Loucy (cell line): ENCODE data around the gene DNAJC2.
A peak's percentile ranks its signal among the peaks of the same experiment; 100 is the strongest.

Experiments used
- H2AFZ ChIP-seq: fragments of 200-600 bp; sonication (generic); 2 replicates; pipeline ENCODE4 v1.6.0; 2016; ENCODE audit warnings: antibody characterized with exemption, mild to moderate bottlenecking, low read length, moderate library complexity
- H3F3A ChIP-seq: fragments of 200-600 bp; 2 replicates; pipeline ENCODE4 v1.6.0; 2016; ENCODE audit warnings: antibody characterized with exemption, low read depth, mild to moderate bottlenecking
- H3K27me3 ChIP-seq: fragments of 200-600 bp; sonication (generic); 2 replicates; pipeline ENCODE4 v1.6.1; 2014; ENCODE audit warnings: low read length, mild to moderate bottlenecking; ENCODE audit not compliant: insufficient read depth, poor library complexity, severe bottlenecking
- H3K36me3 ChIP-seq: fragments of 200-600 bp; sonication (generic); 2 replicates; pipeline ENCODE4 v1.6.1; 2016; ENCODE audit warnings: low read length; ENCODE audit not compliant: insufficient read depth
- H3K4me1 ChIP-seq: fragments of 200-600 bp; sonication (generic); 2 replicates; pipeline ENCODE4 v1.5.1; 2014; ENCODE audit warnings: low read length, mild to moderate bottlenecking; ENCODE audit not compliant: insufficient read depth, poor library complexity, severe bottlenecking
- H3K4me2 ChIP-seq: fragments of 200-600 bp; sonication (generic); 2 replicates; pipeline ENCODE4 v1.6.0; 2014; ENCODE audit warnings: antibody characterized with exemption, low read length, low read depth, mild to moderate bottlenecking; ENCODE audit not compliant: poor library complexity, severe bottlenecking
- H3K4me3 ChIP-seq: fragments of 200-600 bp; sonication (generic); 2 replicates; pipeline ENCODE4 v1.5.1; 2014; ENCODE audit warnings: low read length, mild to moderate bottlenecking, mixed read lengths; ENCODE audit not compliant: poor library complexity, severe bottlenecking
- H3K79me2 ChIP-seq: fragments of 200-600 bp; sonication (generic); 2 replicates; pipeline ENCODE4 v1.6.1; 2014; ENCODE audit warnings: low read length; ENCODE audit not compliant: insufficient read depth
- H3K9ac ChIP-seq: fragments of 200-600 bp; sonication (generic); 2 replicates; pipeline ENCODE4 v1.6.0; 2014; ENCODE audit warnings: mild to moderate bottlenecking, low read depth, low read length, moderate library complexity; ENCODE audit not compliant: poor library complexity, severe bottlenecking
- H3K9me2 ChIP-seq: fragments of 200-600 bp; sonication (generic); replicated peaks from 2 replicates; pipeline ENCODE4 v1.6.1; 2016; ENCODE audit warnings: low read depth, low read length, mixed read lengths
- H3K9me3 ChIP-seq: fragments of 200-600 bp; sonication (generic); 2 replicates; pipeline ENCODE4 v1.6.1; 2014; ENCODE audit warnings: mild to moderate bottlenecking, antibody characterized with exemption, low read length, low read depth; ENCODE audit not compliant: insufficient read depth
- H4K20me1 ChIP-seq: fragments of 200-600 bp; sonication (generic); 2 replicates; pipeline ENCODE4 v1.6.0; 2014; ENCODE audit warnings: antibody characterized with exemption, low read length, mild to moderate bottlenecking; ENCODE audit not compliant: insufficient read depth, poor library complexity, severe bottlenecking
- CTCF ChIP-seq: fragments of 200-600 bp; sonication (generic); conservative IDR thresholded peaks from 2 replicates; pipeline ENCODE4 v1.5.1; 2014; ENCODE audit warnings: mild to moderate bottlenecking, antibody characterized with exemption, low read length
- EZH2phosphoT487 ChIP-seq: fragments of 200-600 bp; IDR thresholded peaks from 2 replicates; pipeline ENCODE4 v1.6.1; 2018; ENCODE audit warnings: antibody characterized with exemption, mild to moderate bottlenecking, moderate library complexity, borderline replicate concordance

DNAJC2 gene

DNA sequence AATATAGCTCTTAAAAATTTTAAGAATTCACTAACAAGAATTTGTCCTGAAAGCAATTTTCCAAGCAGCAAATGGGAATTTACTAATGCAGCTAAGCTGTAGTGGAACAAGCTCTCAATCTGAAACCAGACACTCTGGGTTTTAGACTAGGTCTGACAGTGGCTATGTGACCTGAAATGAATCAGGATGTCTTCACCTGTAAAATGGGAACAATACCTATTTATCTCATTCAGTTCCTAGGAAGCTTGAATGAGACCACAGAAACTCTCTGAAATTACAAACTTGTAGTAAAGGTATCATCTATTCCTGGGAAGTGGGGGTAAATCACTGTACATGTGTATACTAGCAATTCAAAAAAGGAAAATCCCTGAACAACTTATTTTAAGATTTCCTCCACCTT is 1.2 kb downstream of the DNAJC2 start:
- no peak for TF ChIP-seq EZH2phosphoT487
- TF ChIP-seq CTCF = no peak
- Histone ChIP-seq H3F3A (no peaks in the 10 kb centered on the region), H3K79me2 (peaks cover 74% of the 10 kb centered on the region), H3K4me2 (peak overlapping the region; percentile 90), H3K4me3 (peak overlapping the region; percentile 89), H2AFZ (no peak overlapping the region), H3K9me3 (no peaks in the 10 kb centered on the region), H3K36me3 (peaks cover 10% of the 10 kb centered on the region; the same call in 1 of the 2 replicates), H3K9me2 (no peaks in the 10 kb centered on the region), H3K9ac (peak overlapping the region; percentile 86), H3K27me3 (no peaks in the 10 kb centered on the region), H3K4me1 (peaks cover 37% of the 10 kb centered on the region), H4K20me1 (peaks cover 34% of the 10 kb centered on the region)

DNA sequence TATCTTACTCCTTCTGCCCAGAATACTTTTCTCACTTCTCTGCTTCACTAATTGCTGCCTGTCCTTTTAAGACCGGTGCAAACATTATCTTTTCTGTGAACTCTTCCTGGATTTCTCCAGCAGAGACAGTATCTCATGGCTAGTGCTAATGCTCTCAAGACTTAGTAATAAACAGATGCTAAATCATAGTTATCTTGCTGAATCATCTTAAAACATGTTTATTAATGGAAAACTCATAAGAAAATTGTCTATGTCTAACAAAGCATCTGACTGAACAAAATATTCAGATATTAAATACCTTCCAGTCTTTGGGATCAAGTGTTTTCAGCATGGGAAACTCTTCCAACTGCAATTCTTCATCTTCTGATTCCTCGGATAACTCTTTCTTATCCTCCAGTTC is 3.1 kb downstream of the DNAJC2 start:
- H3K27me3 ChIP-seq = no peaks in the 10 kb centered on the region
- peaks cover 70% of the 10 kb centered on the region for H3K79me2 ChIP-seq
- peaks cover 26% of the 10 kb centered on the region for H3K36me3 ChIP-seq

GRCh38 chr7:103338864-103339263 is 5.7 kb downstream of the DNAJC2 start:
- Histone ChIP-seq H4K20me1 (peaks cover 36% of the 10 kb centered on the region), H3K4me2 (peak overlapping the region; percentile 93), H3K4me1 (peaks cover 24% of the 10 kb centered on the region), H3K9ac (no peak overlapping the region), H3K9me2 (no peaks in the 10 kb centered on the region), H2AFZ (no peak overlapping the region), H3K9me3 (no peaks in the 10 kb centered on the region), H3K4me3 (no peak overlapping the region), H3K36me3 (peaks cover 35% of the 10 kb centered on the region), H3K27me3 (no peaks in the 10 kb centered on the region), H3F3A (no peaks in the 10 kb centered on the region), H3K79me2 (peaks cover 63% of the 10 kb centered on the region)
- no peak for TF ChIP-seq CTCF
- no peak for TF ChIP-seq EZH2phosphoT487

More for the DNA sequence above, 3.1 kb downstream of the DNAJC2 start:
- peaks cover 29% of the 10 kb centered on the region for H3K4me1 ChIP-seq
- peak overlapping the region; percentile 93 for H3K4me2 ChIP-seq
- TF ChIP-seq CTCF (no peak), EZH2phosphoT487 (no peak)
- no peaks in the 10 kb centered on the region for H3K9me2 ChIP-seq
- no peaks in the 10 kb centered on the region for H3K9me3 ChIP-seq
- peaks cover 37% of the 10 kb centered on the region for H4K20me1 ChIP-seq
- H3F3A ChIP-seq = no peaks in the 10 kb centered on the region
- no peak overlapping the region for H2AFZ ChIP-seq
- peak overlapping the region; percentile 38 for H3K9ac ChIP-seq
- H3K4me3 ChIP-seq = peak overlapping the region; percentile 64
